VCaP (cell line): Measurements from ENCODE around the gene MAB21L2.
"Not testable (repeated sequence)": the region's sequence is repeated elsewhere in the genome, so short reads cannot be mapped to it uniquely, and the experiment has no call there.

Source experiments
- H3K27ac ChIP-seq: fragments of 450-650 bp; 2 replicates; pipeline ENCODE4 v1.5.1; 2017
- TF ChIP-seq, protein P1 (sequence below): fragments of 450-650 bp; conservative IDR thresholded peaks from 2 replicates; pipeline ENCODE4 v1.5.1; 2017; ENCODE audit warnings: mild to moderate bottlenecking, moderate library complexity

Gene MAB21L2

DNA sequence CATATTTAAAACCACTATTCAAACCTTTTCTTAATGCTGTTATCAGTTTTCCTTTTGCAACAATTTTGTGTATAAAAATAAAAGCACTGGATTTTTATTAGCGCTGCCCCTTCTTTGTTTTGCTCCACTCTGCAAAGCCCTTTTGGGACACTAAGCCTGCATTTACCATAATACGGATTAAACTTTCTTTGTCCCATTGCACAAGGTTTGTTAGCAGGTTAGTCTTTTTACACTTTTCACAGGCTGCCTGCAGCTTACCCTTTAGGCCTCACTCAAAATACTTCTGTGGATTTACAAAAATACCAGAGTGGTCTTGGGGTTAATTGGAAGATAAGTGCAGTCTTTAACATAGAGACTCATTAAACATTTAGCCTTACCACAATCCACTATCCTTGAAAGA lies 35.7 kb upstream of the MAB21L2 start:
- H3K27ac ChIP-seq, result no peak overlapping the region
- TF ChIP-seq, protein P1, sequence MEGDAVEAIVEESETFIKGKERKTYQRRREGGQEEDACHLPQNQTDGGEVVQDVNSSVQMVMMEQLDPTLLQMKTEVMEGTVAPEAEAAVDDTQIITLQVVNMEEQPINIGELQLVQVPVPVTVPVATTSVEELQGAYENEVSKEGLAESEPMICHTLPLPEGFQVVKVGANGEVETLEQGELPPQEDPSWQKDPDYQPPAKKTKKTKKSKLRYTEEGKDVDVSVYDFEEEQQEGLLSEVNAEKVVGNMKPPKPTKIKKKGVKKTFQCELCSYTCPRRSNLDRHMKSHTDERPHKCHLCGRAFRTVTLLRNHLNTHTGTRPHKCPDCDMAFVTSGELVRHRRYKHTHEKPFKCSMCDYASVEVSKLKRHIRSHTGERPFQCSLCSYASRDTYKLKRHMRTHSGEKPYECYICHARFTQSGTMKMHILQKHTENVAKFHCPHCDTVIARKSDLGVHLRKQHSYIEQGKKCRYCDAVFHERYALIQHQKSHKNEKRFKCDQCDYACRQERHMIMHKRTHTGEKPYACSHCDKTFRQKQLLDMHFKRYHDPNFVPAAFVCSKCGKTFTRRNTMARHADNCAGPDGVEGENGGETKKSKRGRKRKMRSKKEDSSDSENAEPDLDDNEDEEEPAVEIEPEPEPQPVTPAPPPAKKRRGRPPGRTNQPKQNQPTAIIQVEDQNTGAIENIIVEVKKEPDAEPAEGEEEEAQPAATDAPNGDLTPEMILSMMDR, result no peak

DNA sequence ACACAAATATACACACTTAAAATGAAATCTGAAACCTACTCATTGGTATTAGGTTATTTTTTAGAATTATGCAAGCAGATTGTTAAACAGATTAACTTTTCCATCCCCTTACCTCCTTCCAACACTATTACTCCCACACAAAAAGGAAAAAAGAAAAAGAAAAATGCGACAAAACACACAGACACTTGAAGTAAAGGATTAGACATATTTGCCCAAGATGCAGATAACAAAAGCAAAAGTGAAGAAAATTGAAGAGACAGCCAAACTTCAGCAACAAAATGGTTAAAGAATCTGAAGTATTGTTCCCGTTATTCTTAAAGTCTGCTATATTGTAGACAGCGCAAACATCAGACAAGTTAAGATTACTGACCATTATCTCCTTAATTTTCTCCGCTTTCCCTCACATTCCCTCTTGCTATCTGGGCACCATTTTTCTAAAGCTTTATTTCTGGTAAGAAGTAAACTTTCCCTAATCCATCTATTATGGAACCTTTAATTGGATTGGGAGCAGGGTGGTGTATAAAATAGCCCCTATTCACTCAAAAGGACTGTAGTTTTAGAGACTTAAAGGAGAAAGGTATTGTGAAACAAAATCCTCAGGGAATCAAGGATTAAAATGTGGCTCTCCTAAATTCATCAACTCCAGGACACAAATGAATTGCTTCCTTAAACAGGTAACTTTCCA lies 34.7 kb upstream of the MAB21L2 start:
- TF ChIP-seq, protein P1, result no peak
- H3K27ac ChIP-seq, result no peak overlapping the region

DNA sequence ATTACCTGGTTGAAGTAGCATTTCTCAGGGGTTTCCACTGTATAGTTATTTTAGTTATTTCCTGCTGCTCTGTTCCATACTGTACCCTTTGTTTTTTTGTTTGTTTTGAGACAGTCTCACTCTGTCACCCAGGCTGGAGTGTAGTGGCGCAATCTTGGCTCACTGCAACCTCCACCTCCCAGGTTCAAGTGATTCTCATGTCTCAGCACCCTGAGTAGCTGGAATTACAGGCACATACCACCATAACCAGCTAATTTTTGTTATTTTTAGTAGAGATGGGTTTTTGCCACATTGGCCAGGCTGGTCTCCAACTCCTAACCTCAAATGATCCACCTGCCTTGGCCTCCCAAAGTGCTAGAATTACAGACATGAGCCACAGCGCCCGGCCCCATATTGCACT lies 24.1 kb upstream of the MAB21L2 start:
- H3K27ac ChIP-seq, result not testable (repeated sequence)

DNA sequence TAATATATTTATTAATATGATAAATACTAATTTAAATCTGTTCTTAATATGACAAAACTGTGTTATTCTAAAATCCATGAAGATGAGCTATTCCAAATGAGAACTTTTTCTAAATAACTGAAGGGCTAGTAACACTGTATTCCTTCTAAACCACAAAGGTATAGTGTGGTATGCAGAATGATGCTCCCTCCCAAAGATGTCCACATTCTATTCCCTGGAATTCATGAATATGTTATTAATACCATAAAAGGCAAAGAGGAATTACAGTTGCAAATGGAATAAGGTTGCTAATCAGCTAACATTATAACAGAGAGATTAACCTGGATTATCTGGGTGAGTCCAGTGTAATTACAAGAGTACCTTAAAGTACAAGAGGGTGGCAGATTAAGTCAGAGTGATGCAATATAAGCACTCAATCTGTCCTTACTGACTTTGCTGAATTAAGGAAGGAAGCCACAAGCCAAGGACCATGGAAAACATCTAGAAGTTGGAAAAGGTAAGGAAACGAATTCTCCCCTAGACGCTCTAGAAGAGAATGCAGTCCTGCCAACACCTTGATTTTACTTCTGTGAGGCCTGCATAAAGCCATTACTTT lies 20.7 kb upstream of the MAB21L2 start:
- TF ChIP-seq, protein P1, result no peak
- H3K27ac ChIP-seq, result no peak overlapping the region

DNA sequence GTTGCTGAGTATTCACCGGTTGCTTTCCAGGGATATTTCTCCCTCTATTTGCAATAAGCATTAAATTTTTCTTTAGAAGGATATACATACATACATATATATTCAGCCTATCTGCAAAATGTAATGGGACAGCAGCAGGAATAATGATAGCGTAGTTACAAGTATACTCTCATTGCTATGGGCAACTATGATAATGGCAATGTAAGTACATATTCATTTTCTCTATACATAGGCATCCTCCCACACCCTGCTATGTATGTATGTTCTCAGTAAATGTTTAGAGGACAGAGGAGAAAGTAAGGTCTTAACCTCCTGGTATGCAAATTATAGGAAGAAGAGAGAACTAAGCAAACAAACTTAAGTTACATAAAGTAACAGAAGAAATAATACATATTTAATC lies 19.7 kb upstream of the MAB21L2 start:
- TF ChIP-seq, protein P1, result no peak
- no peak overlapping the region for H3K27ac ChIP-seq

DNA sequence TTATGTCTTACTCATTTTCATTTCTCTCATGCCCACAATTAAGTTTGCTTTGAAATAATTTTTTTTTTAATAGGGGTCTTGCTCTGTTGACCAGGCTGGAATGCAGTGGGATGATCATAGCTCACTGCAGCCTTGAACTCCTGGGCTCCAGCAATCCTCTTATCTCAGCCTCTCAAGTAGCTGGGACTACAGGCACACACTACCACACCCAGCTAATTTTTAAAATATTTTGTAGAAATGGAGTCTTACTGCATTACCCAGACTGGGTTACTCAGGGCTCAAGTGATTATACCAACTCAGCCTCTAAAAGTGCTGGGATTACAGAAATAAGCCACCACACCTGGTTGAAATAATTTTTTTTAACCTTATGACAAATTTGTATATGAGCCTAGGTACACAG lies 19.2 kb upstream of the MAB21L2 start:
- TF ChIP-seq, protein P1, result no peak
- no peak overlapping the region for H3K27ac ChIP-seq

DNA sequence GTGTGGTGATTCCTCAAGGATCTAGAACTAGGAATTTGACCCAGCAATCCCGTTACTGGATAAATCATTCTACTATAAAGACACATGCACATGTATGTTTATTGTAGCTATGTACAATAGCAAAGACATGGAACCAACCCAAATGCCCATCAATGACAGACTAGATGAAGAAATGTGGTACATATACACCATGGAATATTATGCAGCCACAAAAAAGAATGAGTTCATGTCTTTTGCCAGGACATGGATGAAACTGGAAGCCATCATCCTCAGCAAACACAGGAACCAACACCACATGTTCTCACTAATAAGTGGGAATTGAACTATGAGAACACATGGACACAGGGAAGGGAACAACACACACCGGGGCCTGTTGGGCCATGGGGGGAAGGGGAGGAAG lies 17.0 kb upstream of the MAB21L2 start:
- not testable (repeated sequence) for H3K27ac ChIP-seq

DNA sequence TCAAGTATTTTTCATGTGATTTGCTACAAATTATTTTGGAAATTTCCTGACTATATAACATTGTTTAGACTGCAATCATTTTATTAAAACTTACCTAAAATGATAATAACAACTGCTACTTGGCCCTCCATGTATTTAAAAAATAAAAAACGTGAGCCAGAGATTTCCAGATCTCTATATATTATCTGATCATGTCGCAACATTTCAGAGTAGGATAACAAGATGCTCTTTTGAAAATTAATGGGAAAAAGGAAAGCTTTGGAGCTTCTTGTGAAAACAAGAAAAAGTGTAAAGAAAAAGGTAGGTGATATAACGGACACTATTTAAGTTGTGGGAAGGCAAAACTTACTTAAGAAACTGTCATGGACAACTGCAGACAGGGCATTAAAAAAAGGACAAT lies 14.9 kb upstream of the MAB21L2 start:
- TF ChIP-seq, protein P1, result no peak
- H3K27ac ChIP-seq, result no peak overlapping the region
